Smooth muscle cell of the coronary artery (primary cell): ENCODE measurements around the gene LRRC39. TPM values are rescaled to one million over a fixed set of nuclear protein-coding genes. Genes with fewer than 3 reads are reported as not detected.

Experiments
- total RNA-seq: library from RNA; depleted of rRNA; stranded (reverse); fragments of >200 nt; gene quantifications from 2 replicates; pipeline ENCODE4 v1.2.3, GENCODE V29; 2014; ENCODE audit warnings: low replicate concordance

LRRC39 gene
- total RNA-seq, result 0.12 and 0.23 TPM in 2 replicates

GRCh38 chr1:100178091-100178490, at the start of gene LRRC39:
LRRC39 (minus strand) TSS chr1:100178256; CDS start chr1:100168516, 9,740 bp downstream.

GRCh38 chr1:100132566-100133477, 45.2 kb downstream of the LRRC39 start, which contains the start of the genes SASS6 and TRMT13:
SASS6 (minus strand) TSS chr1:100132930; CDS start chr1:100132814, 116 bp downstream.
TRMT13 (plus strand) TSS chr1:100133163; CDS start chr1:100133169, 6 bp downstream.

Other genes starting within 250 kb of the LRRC39 start
- 5.5 and 18.6 TPM in 2 replicates for gene SLC35A3, start 208.3 kb downstream of the LRRC39 start, total RNA-seq
- gene SASS6, start 45.3 kb downstream of the LRRC39 start, total RNA-seq, result 0.35 and 1.9 TPM in 2 replicates
- 8.5 and 13.8 TPM in 2 replicates for gene TRMT13, start 45.1 kb downstream of the LRRC39 start, total RNA-seq
- 6.4 and 7.4 TPM in 2 replicates for gene DBT, start 71.6 kb upstream of the LRRC39 start, total RNA-seq
- gene RTCA, start 88.0 kb upstream of the LRRC39 start, total RNA-seq, result 22.7 and 41.1 TPM in 2 replicates
- gene CDC14A, start 174.2 kb upstream of the LRRC39 start, total RNA-seq, result 1.8 and 2.1 TPM in 2 replicates